ENCODE measurements around the gene LCP2. TPM values are rescaled to one million over a fixed set of nuclear protein-coding genes. Genes with fewer than 3 reads are reported as not detected.

LCP2 gene
- total RNA-seq, 1 experiment from 2014 or later: 0.61 TPM

DNA sequence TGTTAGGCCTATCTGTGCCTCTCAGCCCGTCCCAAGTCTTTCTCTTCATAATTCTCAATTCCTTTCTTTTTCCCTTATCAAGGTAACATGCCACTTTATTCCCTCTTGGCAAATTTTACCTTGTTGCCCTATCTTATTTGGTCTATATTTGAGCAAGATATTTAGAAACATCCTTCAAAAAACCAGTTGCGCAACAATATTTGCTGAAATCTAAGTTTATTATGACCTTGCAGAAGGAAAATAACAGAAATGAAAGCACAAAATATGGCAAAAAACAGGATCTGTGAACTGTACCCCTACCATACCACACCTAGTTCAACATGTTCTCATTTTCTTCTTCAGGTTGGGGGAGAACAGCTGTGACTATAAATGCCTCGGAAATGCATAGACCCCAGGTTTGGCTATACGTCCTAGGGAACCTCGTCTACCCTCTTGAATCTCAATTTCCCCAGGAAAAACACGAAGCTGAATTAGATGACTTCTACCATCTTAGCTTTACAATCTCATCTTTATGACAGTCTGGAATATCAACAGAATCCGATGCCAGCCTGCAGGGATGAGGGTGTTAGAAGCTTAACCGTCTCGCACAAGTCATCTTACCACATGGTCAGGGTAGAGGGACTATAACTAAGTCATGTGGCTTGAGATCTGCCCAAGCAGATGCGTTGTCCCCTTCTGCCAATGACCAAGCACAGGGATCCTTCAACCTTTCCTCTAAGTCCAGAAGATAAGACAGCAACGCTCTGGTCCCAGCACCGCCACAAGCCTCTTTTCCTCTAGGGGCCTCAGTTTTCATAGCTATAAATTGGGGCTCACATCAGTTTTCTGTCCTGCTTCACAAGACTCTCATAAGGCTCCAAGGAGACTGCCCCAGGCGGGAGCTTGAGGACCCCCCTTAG lies 1.3 kb downstream of the LCP2 start:
- Histone ChIP-seq H3K9me2 (ENCODE audit: insufficient read depth) (no peaks in the 10 kb centered on the region), H3K27ac (ENCODE audit: low read depth, low read length) (no peak overlapping the region), H3K79me2 (ENCODE audit: insufficient read depth, low read length) (no peaks in the 10 kb centered on the region), H3K9ac (ENCODE audit: low read length) (no peak overlapping the region), H2AFZ (ENCODE audit: low read depth, low read length, poor library complexity, severe bottlenecking) (no peak overlapping the region), H4K20me1 (ENCODE audit: insufficient read depth) (no peaks in the 10 kb centered on the region), H3K4me1 (ENCODE audit: control insufficient read depth in 1 of 2, insufficient read depth in 2 of 2, low read length in 2 of 2) (no peaks in the 10 kb centered on the region), H3K9me3 (ENCODE audit: control insufficient read depth in 1 of 2, insufficient read depth in 1 of 2, low read depth in 1 of 2, low read length in 2 of 2) (no peaks in the 10 kb centered on the region), H3K36me3 (ENCODE audit: control insufficient read depth in 1 of 2, insufficient read depth in 2 of 2, low read length in 2 of 2) (no peaks in the 10 kb centered on the region), H3K27me3 (ENCODE audit: insufficient read depth, low read length) (peaks cover 62% of the 10 kb centered on the region), H3K4me3 (replicated peaks in 1 of 2; ENCODE audit: low read depth in 1 of 2, low read length in 2 of 2) (no peak overlapping the region), H3K4me2 (ENCODE audit: low read length) (no peak overlapping the region)
- CTCF ChIA-PET: no interaction called here
- no TSS peak for BruUV-seq (replicated peaks)
- RAD21 ChIA-PET (ENCODE audit: low non-redundant PET in 1 of 2, low total read pairs in 2 of 2, uncharacterized antibody in 2 of 2, unreplicated experiment in 2 of 2): no interaction called here
- DNase-seq (ENCODE audit: low read depth, low spot score): no peak
- TF ChIP-seq CBX3 (IDR thresholded peaks at IDR 0.05; ENCODE audit: low read depth) (no peak), ZNF274 (IDR thresholded peaks at IDR 0.05; ENCODE audit: low read depth, low read length) (no peak), TCF7L2 (IDR thresholded peaks at IDR 0.05; ENCODE audit: borderline replicate concordance, extremely low read depth, insufficient read depth, insufficient read length) (no peak), ELF1 (IDR thresholded peaks at IDR 0.05; ENCODE audit: borderline replicate concordance, low read depth) (no peak), MAX (IDR thresholded peaks at IDR 0.05) (no peak)
- ATAC-seq: no peak
- intact Hi-C loops (cut with micrococcal nuclease): no loop called here
- POLR2A ChIA-PET: no interaction called here

- intact Hi-C loops (cut with micrococcal nuclease): no loop called here
- Histone ChIP-seq H3K4me1 (ENCODE audit: control insufficient read depth in 1 of 2, insufficient read depth in 2 of 2, low read length in 2 of 2) (no peaks in the 10 kb centered on the region), H3K27me3 (ENCODE audit: insufficient read depth, low read length) (peaks cover 77% of the 10 kb centered on the region), H3K36me3 (ENCODE audit: control insufficient read depth in 1 of 2, insufficient read depth in 2 of 2, low read length in 2 of 2) (no peaks in the 10 kb centered on the region), H3K27ac (ENCODE audit: low read depth, low read length) (no peak overlapping the region), H3K4me2 (ENCODE audit: low read length) (no peak overlapping the region), H3K9me3 (ENCODE audit: control insufficient read depth in 1 of 2, insufficient read depth in 1 of 2, low read depth in 1 of 2, low read length in 2 of 2) (0 out of 4 replicates have a peak, but pooled peaks cover 0 to 7% of the 10 kb centered on the region in 2 experiments), H3K79me2 (ENCODE audit: insufficient read depth, low read length) (no peaks in the 10 kb centered on the region), H2AFZ (ENCODE audit: low read depth, low read length, poor library complexity, severe bottlenecking) (no peak overlapping the region), H3K9ac (ENCODE audit: low read length) (no peak overlapping the region), H4K20me1 (ENCODE audit: insufficient read depth) (no peaks in the 10 kb centered on the region), H3K9me2 (ENCODE audit: insufficient read depth) (no peaks in the 10 kb centered on the region), H3K4me3 (replicated peaks in 1 of 2; ENCODE audit: low read depth in 1 of 2, low read length in 2 of 2) (no peak overlapping the region)
- no peak for ATAC-seq
- ChIA-PET RAD21 (ENCODE audit: low non-redundant PET in 1 of 2, low total read pairs in 2 of 2, uncharacterized antibody in 2 of 2, unreplicated experiment in 2 of 2) (no interaction called here), POLR2A (no interaction called here), CTCF (no interaction called here)
- TF ChIP-seq JUND (IDR thresholded peaks at IDR 0.05): no peak
- TF ChIP-seq, protein P1, sequence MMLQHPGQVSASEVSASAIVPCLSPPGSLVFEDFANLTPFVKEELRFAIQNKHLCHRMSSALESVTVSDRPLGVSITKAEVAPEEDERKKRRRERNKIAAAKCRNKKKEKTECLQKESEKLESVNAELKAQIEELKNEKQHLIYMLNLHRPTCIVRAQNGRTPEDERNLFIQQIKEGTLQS (IDR thresholded peaks at IDR 0.05): no peak
- no peak for TF ChIP-seq RAD21 (IDR thresholded peaks at IDR 0.05; ENCODE audit: low read depth)
- TF ChIP-seq, protein P2, sequence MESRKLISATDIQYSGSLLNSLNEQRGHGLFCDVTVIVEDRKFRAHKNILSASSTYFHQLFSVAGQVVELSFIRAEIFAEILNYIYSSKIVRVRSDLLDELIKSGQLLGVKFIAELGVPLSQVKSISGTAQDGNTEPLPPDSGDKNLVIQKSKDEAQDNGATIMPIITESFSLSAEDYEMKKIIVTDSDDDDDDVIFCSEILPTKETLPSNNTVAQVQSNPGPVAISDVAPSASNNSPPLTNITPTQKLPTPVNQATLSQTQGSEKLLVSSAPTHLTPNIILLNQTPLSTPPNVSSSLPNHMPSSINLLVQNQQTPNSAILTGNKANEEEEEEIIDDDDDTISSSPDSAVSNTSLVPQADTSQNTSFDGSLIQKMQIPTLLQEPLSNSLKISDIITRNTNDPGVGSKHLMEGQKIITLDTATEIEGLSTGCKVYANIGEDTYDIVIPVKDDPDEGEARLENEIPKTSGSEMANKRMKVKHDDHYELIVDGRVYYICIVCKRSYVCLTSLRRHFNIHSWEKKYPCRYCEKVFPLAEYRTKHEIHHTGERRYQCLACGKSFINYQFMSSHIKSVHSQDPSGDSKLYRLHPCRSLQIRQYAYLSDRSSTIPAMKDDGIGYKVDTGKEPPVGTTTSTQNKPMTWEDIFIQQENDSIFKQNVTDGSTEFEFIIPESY (IDR thresholded peaks at IDR 0.05; ENCODE audit: extremely low read depth, insufficient replicate concordance, low read length): no peak
- TF ChIP-seq CBX3 (IDR thresholded peaks at IDR 0.05; ENCODE audit: low read depth): no peak
- TF ChIP-seq POLR2A (IDR thresholded peaks at IDR 0.05; ENCODE audit: borderline replicate concordance, extremely low read depth, insufficient read depth, insufficient read length): no peak
- TF ChIP-seq EGR1 (IDR thresholded peaks at IDR 0.05; ENCODE audit: low read depth): no peak
- no peak for TF ChIP-seq SIN3A (IDR thresholded peaks at IDR 0.05; ENCODE audit: low read depth)
- no peak for TF ChIP-seq FOSL1 (IDR thresholded peaks at IDR 0.05; ENCODE audit: low read depth)
- TF ChIP-seq MAX (IDR thresholded peaks at IDR 0.05): no peak
- no peak for TF ChIP-seq ZFX (IDR thresholded peaks at IDR 0.05)
- no peak for TF ChIP-seq TCF7L2 (IDR thresholded peaks at IDR 0.05; ENCODE audit: borderline replicate concordance, extremely low read depth, insufficient read depth, insufficient read length)
- no peak for TF ChIP-seq POLR2AphosphoS5 (IDR thresholded peaks at IDR 0.05; ENCODE audit: low read depth, low read length)
- no peak for DNase-seq (ENCODE audit: low read depth, low spot score)
- BruUV-seq (replicated peaks): no TSS peak
Measured at GRCh38 chr5:170294556-170294955, 3.0 kb downstream of the LCP2 start.
